HG03097 (cell line): Measurements from ENCODE around the gene DPRX.

Experiments used
- ATAC-seq: cut with Tn5 transposase; IDR thresholded peaks from one replicate; pipeline ENCODE4 v1.9.1; 2021; ENCODE audit not compliant: unreplicated experiment, low FRiP score

The DPRX gene, protein sequence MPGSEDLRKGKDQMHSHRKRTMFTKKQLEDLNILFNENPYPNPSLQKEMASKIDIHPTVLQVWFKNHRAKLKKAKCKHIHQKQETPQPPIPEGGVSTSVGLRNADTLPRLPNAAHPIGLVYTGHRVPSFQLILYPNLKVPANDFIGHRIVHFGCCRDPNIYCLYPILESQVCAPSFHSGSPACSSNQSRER

DNA sequence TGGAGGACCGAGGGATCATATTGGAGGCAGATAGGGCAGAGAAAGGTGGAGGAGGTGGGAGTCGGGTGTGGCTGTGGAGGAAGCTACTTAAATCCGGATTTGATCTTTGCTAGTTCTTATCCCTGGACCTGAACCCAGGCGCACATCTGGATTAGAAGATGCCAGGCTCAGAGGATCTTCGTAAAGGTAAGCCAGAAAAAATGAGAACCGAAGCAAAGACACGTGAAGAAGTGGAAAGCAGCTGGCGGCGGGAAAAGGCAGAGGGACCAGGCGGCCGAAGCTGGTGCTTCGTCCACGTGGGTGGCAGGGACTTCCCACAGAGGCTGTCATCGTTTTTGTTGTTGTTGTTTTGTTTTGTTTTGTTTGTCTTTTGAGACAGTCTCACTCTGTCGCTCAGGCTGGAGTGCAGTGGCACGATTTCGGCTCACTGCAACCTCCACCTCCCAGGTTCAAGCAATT is at the start of gene DPRX:
TSS of gene DPRX (plus strand) at position 51 of the 459 bp plus-strand sequence. CDS start at position 159, 108 bp downstream.
- no peak for ATAC-seq

DNA sequence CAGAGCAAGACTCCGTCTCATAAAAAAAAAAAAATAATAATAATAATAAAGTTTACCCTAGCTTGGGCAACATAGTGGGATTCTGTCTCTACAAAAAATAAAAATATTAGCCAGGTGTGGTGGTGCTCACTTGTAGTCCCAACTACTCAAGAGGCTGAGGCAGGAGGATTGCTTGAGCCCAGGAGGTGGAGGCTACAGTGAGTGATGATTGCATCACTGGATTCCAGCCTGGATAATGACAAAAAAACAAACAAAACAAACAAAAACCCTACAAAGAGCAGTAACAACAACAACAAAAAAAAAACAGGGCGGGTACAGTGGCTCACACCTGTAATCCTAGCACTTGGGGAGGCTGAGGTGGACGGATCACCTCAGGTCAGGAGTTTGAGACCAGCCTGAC is 48.6 kb upstream of the DPRX start:
- ATAC-seq = no peak

DNA sequence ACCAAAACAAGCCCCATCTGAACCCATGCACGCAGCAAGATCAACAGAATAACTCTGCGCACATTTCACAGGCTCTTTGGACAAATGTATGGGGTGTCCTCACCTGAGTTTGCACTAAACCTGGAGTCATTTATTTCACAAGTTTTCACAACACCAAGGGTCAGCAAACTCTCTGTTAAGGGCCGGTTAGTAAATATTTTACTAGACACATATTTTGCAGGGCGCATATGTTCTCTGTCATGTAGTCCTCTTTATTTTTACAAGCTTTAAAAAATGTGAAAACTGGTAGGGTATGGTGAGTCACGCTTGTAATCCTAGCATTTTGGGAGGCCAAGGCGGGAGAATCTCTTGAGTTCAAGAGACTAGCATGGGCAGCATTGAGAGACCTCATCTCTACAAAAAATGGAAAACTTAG is 45.5 kb upstream of the DPRX start:
- ATAC-seq = no peak

DNA sequence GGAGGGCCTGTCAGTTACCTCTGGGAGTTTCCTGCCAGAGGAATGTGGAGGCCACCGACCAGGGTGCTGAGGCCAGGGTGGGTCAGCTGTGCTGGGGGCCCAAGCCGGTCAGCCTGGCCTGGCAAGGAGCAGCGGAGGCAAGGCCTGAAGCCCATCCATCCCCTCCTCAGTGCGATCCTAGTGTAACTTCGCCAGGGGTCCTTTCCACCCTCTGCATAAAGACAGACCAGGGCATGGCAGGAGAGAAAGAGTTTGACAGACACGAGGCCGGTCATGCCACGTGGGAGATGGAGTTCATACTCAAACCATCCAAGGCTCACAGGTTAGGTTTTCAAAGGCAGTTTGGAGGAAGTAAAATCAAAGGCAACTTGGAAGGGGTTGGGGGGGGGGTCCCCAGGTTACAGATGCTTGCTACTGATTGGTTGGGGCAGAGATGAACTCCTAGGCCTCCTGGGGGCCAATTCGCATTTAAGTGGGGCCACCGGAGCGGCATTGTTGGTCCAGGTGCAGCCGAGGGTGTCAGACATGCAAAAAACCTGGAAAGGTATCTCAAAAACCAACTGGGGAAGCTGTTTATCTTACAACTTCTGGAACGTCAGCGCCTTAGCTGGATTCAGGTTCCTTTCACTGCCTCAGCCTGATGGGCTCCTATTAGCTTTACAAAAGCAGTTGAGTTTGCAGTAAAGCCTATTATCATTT is 36.8 kb upstream of the DPRX start:
- no peak for ATAC-seq

DNA sequence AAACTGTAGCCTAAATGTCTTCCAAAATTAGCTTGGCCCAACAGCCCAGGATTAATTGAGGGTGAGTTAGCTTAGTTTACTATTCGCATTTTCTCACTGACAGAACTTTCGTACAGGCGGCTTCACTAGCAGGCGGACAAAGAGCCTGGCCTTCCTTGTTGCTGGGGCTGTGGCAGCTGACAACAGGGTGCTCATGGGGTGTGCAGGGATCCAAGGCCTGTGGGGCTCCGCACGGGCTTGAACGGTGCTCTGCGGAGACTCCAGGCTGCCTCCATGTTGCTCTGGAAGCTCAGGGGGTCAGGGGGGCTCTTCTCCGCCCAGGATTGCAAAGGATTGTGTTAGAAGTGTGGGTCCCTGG is 36.3 kb upstream of the DPRX start:
- ATAC-seq = no peak

DNA sequence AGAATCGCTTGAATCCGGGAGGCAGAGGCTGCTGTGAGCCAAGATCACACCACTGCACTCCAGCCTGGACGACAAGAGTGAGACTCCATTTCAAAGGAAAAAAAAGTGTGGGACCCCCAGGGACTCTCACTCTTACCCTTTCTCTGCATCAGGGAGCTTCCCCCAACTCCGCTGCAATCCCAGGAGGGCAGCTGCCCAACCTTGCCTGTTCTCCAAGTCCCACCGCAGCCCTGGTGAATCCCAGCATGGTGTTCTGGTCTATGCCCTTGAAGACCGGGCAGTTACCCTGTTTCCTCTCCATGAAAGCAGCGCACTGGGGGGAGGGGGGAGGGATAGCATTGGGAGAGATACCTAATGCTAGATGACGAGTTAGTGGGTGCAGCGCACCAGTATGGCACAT is 35.7 kb upstream of the DPRX start:
- no peak for ATAC-seq

DNA sequence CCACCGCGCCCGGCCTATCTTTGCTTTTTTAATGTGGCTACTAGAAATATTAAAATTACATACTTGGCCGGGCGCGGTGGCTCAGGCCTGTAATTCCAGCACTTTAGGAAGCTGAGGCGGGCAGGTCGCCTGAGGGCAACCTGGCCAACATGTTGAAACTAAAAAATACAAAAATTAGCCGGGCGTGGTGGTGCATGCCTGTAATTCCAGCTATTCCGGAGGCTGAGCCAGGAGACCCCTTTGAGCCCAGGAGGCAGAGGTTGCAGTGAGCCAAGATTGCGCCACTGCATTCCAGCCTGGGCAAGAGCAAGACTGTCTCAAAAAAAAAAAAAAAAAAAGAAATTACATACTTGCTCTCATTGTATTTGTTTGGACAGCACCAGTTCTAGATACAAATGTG is 34.8 kb upstream of the DPRX start:
- no peak for ATAC-seq

DNA sequence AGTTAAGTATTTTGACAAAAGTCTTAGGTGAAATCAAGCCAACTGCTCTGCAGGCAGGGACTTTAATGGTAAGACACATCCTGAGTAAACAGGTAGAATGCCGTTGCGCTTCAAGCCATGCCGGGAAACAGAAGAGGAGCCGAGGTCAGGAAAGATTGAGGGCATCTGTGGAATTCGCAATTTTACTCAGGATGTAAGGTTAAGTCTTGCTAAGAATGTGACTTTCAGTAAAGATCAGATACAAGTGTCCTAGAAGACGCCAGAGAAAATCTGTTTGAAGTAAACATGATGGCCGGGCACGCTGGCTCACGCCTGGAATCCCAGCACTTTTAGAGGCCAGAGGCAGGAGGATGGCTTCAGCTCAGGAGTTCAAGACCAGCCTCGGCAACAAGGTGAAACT is 33.4 kb upstream of the DPRX start:
- ATAC-seq = no peak

DNA sequence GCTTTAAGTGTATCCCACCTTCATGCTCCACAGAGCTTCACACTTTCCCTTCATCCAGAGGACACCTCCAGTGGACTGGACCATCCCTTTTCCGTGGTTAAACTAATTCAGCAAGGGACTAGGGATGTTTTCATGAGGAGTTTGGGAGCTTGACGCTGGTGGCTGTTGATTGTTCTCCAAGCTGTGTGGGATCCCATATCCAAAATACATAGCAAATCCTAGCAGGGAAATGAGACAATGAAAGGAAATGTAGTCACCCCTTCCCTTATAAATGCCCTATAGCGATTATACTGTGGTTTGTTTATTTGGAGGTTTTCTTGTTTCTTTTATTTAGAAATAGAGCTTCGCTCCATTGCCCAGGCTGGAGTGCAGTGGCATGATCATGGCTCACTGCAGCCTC is 31.6 kb upstream of the DPRX start:
- ATAC-seq = no peak

DNA sequence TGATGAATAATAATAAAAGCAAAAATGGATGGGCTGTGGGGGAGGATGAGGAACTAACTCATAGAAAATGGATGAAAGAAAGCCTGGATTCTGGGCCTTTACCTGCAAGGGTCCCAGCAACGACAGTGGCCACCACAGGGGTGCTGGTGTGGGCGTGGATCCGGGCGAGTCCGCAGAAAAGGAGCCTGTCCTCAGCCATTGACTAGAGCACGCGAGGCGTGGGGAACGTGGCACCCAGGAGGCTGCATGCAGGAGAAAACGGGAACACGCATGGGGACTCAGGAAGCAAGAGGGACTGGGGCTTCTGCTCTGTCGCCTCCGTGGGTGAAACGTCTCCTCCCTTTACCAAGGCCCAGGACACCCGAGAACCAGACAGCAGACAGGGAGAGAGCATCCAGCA is 25.8 kb upstream of the DPRX start:
- ATAC-seq = no peak

DNA sequence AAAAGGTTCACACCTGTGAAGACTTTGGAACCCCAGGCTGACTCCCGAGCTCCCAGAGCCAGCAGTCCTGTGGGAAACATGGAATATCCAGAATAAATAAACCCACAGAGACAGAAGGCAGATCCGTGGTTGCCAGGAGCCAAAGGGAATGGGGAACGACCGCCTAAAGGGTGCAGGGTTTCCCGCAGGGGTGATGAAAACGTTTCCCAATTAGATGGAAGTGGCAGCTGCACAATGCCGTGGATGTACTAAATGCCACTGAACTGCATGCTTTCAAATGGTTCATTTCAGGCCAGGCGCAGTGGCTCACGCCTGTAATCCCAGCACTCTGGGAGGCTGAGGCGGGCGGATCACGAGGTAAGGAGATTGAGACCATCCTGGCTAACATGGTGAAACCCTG is 23.4 kb upstream of the DPRX start:
- no peak for ATAC-seq

DNA sequence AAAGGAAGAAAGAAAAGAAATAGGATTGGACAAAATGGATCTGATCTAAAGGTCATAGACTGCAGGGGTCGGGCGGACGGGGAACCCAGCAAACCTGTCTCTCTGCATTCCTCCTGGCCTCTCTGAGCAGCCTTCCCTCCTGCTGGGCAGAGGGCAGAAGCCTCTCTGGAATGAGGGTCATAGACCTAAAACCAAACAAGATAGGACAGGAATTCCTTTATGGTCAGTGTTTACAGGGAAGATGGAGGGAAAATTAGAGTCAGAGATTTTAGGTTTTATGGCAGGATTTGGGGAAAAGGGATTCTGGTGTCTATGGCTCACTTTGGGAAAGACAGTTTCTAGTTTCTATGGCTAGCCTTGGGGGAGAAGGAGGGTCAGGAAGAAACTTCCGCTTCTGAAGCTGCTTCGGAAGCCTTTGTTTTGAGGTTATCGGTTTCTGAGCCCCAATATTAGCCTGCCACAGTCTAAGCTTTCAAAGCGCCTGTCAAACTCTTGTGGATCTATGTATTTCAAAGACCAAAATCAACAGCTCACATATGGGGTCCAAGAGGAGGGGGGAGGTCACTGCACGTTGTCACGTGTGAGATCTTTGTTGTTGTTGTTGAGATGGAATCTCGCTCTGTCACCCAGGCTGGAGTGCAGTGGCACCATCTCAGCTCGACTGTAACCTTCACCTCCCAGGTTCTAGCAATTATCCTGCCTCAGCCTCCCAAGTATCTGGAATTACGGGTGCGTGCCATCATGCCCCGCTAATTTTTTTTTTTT is 18.9 kb upstream of the DPRX start:
- ATAC-seq = no peak

DNA sequence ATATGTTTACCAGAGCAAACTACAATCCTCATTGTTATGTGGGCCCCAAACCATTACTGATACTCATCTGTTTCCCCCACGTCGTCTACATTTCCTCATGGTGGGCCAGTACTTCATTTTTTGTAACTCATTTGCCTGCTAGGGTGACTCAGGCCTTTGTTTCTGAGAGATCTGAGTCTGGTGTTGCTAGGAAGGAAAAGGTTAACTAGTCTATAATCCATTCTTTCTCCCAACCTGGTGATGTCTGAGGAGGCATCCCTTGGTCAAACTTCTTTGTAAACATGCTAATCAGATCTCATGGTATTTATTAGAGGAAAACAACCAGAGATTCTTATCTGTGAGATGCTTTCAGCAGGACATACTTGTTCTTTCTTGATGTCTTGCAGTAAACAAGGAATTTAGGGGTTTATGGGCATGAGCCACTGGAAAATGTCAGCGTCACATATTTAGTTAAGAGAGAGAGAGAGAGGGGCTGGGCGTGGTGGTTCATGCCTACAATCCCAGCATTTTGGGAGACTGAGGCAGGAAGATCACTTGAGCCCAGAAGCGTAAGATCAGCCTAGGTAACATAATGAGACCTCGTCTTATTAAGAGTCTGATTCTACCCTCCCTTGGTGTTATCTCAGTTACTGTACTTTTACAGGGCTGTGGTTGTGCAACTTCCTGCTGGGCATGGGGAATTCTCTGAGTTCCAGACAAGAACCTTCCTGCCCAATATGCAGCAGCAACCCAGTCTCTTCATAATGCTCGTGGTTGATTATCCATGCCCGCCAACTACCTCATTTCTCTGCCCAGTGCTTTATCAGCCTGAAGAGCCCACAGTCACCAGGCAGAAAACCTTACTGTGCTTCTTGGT is 9.7 kb upstream of the DPRX start:
- ATAC-seq = no peak

DNA sequence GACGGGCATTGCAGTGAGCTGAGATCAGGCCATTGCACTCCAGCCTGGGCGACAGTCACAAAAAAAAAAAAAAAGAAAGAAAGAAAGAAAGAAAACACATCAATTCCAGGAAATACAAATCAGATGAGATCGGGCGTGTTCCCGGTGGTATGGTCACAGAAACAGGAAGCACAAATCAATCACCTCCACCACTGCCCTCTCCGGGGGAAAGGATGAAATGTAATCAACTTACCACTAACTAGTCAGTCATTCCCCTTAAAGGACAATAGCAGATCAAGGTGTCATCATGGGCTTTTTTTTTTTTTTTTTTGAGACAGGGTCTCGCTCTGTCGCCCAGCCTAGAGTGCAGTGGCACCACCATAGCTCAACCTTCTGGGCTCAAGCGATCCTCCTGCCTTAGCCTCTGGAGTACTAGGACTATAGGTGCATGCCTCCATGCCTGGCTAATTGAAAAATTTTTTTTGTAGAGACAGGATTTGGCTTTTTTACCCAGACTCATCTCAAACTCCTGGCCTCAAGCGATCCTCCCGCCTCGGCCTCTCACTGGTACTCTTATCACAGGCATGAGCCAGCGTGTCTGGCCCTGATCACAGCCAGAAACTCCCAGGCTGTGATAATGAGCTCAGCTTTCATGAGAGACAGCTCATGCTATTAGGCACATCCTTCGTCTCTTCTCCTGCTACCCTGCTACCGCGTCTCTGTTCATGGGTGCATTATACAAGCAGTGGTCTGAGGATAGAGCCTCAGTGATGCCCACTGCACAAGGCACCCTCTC is 6.8 kb upstream of the DPRX start:
- no peak for ATAC-seq

DNA sequence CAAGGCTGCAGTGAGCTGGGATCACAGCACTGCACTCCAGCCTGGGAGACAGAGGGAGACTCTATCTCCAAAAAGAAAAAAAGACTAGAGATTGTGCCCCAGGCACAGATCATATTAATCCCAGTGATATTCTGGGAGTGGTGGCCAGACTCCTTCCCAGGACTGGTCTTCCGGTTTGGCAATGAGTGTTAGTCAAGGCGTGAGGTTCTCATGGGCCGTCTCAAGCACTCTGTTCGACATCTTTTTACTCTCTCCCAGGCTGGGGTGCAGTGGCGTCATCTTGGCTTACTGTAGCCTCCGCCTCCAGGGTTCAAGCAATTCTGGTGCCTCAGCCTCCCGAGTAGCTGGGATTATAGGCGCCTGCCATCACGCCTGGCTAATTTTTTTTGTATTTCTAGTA is 5.3 kb upstream of the DPRX start:
- no peak for ATAC-seq

DNA sequence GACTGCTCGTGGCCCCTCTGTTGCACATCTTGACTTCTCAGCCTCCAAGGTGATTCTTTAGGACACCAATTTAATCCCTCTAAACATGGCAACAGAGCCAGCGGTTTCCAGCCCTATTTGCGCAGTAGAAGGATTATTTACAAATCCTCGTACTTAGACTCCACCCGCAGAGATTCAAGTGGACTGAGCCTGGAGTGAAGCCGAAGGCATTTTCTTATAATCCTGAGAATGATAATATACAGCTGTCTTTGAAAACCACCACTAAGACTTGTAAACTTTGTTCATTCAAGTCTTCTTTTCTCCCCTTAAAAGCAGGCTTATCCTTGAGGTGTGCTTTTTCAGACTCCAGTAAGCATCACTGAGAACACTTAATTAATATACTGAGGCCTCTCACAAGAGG is 4.8 kb upstream of the DPRX start:
- no peak for ATAC-seq

DNA sequence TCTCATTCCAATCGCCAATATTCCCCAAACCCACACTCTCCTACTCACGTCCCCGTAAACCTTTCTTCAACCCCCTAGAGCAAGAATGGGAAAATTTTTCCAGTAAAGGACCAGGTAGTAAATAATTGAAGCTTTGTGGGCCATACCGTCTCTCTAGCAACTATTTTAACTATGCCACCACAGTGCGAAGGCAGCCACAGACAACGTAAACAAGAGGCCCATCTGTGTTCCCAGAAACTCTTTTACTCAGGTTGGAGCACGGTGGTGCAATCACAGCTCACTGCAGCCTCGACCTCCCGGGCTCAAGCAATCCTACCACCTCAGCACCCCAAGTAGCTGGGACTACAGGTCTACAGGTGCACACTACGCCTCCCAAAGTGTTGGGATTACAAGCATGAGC is 3.0 kb downstream of the DPRX start:
- no peak for ATAC-seq

DNA sequence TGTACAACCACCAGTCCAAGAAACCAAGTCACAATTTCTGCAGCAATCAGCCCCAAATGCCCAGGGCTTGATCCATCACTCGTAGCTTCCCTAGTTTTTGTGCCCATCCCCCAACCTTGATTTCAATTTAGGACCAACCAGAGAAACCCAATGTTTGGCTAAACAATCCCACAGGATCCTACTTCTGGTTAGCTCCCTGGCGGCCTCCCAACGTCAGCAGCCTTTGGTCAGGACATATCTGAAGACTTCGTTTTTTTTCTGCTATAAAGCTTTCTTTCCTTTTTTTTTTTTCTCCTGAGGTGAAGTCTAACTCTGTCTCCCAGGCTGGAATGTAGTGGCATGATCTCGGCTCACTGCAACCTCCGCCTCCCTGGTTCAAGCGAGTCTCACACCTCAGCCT is 7.7 kb downstream of the DPRX start:
- no peak for ATAC-seq

DNA sequence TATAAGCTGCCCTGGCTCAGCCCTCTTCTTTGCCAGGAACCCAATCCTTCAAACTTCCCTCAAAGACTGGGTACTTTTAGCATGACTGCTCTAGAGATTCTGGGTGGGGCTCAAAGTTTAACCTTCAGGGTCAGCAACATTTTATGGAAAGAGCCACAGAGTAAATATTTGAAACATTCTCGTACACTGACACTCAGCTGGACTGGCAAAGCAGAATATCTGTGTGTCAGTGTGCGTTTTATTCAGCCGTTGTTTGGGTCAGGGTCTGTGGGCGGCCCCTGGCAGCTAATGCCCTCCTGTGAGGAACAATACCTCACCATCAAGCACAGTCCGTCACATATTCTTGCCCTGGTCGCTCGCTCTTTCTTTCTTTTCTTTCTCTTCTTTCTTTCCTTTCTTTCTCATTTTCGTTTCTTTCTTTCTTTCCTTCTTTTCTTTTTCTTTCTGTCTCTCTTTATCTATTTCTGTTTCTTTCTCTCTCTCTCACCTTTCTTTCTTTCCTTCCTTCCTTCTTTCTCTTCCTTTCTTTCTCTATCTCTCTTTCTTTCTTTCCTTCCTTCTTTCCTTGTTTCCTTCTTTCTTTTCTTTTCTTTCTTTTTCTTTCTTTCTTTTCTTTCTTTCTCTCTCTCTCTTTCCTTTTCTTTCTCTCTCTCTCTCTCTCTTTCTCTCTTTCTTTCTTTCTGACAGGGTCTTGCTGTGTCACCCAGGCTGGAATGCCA is 10.7 kb downstream of the DPRX start:
- no peak for ATAC-seq
